Pancreas (tissue), 10 donors: Measurements from ENCODE around the gene CLEC2A. TPM values are rescaled to one million over a fixed set of nuclear protein-coding genes. Genes with fewer than 3 reads are reported as not detected.

ENCODE experiments used
- ATAC-seq, 4 donors: fragments of 200-7000 bp; cut with Tn5 transposase; one replicate each; pipeline versions ENCODE4 v1.8.0 to v1.9.1; 2020; ENCODE audit warnings: mild to moderate bottlenecking in 4 of 4, moderate library complexity in 4 of 4
- DNase-seq, 6 donors: peaks; one replicate each; pipeline ENCODE4 v3.0.0-alpha.2; 2020
- FAIRE-seq: peaks from 2 replicates; lab custom pipeline; 2012; peaks lifted over from hg19 to GRCh38; lab: Jason Lieb, UNC
- H3K27ac ChIP-seq, 4 donors: fragments of 200-600 bp; sonication (generic); 1 replicate in 3 of 4; 2 replicates in 1 of 4; pipeline versions ENCODE4 v1.5.0 to v1.8.0; 2020
- H3K27me3 ChIP-seq, 4 donors: fragments of 200-600 bp; one replicate each; pipeline ENCODE4 v1.8.0; 2021
- H3K36me3 ChIP-seq, 3 donors: fragments of 200-600 bp; sonication (generic) in 1 of 3; one replicate each; pipeline versions ENCODE4 v1.5.0 to v1.8.0; 2020 to 2021
- H3K4me1 ChIP-seq, 3 donors: fragments of 200-600 bp; one replicate each; pipeline ENCODE4 v1.8.0; 2021
- H3K4me3 ChIP-seq, 4 donors: fragments of 200-600 bp; sonication (generic) in 2 of 4; one replicate each; pipeline versions ENCODE4 v1.5.0 to v1.8.0; 2020 to 2021
- H3K9me3 ChIP-seq, 4 donors: fragments of 200-600 bp; one replicate each; pipeline ENCODE4 v1.8.0; 2021
- WGBS, 2 donors: extraction: QIAGEN DNeasy Blood & Tissue Kit; methylation state at CpG; one replicate each; pipeline ENCODE4 v1.1.7; 2013; 5-methylcytosine and 5-hydroxymethylcytosine counted together
- intact Hi-C, 3 donors: fragments of 100-400 bp; cut with DNase I; formaldehyde crosslinking; loops; one replicate each; pipeline versions ENCODE4 v1.11.1 to v1.14.2; 2022
- polyA plus RNA-seq, 2 donors: library from polyadenylated mRNA; stranded (reverse); fragments of 200-250 nt; gene quantifications; one replicate each; pipeline ENCODE4 v1.2.3, GENCODE V29; 2013
- total RNA-seq, 6 donors: library from RNA; stranded (reverse); fragmentation: NEBNext Ultra II Directional in 4 of 6; extraction: Animal tissue kit (Norgen Biotek cat#: 25700) in 4 of 6; gene quantifications; one replicate each; pipeline versions ENCODE4 v1.2.1 to v1.2.4, GENCODE V29; 2021 to 2023
- TF ChIP-seq, protein P1 (sequence below), 4 donors: fragments of 200-600 bp; sonication (generic) in 3 of 4; IDR thresholded peaks; one replicate each; pipeline versions ENCODE4 v1.5.0 to v1.8.0; 2021; ENCODE audit warnings: antibody characterized with exemption in 4 of 4
- donor health status: healthy with polysubstance abuse.
- donor health status: DM: no; HTN: no; CAD: no; lungs with moderate emphysema.
- donor health status: DM: no; HTN: no; CAD: no.
- donor health status: control.
- donor health status: control.
- donor health status: Bipolar disorder and iron deficiency.
- donor health status: DM: yes; HTN: yes; CAD: no.
- donor health status: DM: no; HTN: no; CAD: no.
- donor health status: DM: no; HTN: no; CAD: no.
- donor health status: DM: yes; HTN: yes; CAD: no.

Gene CLEC2A
- total and polyA plus RNA-seq, 8 donors: not detected

DNA sequence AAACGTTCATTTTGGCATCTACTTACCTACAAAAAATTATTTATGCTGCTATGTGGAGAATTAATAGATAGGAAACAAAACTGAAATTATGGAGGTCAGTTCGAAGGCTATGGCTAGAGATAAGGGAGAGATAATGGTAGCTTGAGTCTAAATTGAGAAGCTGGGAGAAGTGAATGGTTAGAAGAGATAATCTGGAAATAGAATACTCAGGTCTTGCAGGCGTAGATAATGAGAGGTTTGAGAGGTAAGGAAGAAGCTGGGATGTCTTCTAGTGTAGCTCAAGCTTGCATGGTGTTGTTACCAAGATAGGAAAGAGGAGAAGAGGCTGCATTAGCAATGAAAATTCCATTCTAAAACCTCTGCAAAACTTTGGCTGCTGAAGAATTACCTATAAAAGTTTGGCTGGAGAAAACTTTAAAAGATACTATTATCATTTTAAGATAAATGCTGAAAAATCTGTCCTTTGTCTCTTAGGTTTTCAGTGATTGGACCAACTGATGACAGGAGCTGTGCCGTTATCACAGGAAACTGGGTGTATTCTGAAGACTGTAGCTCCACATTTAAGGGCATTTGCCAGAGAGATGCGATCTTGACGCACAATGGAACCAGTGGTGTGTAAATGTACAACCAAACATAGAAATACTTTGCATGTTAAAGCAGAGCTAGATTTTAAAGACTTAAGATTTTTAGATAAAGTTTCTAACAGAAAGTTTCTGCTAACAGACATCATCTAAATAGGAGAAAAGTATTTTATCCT is 36.8 kb downstream of the CLEC2A start:
- no peak for ATAC-seq
- no peak overlapping the region for H3K27ac ChIP-seq
- TF ChIP-seq, protein P1, sequence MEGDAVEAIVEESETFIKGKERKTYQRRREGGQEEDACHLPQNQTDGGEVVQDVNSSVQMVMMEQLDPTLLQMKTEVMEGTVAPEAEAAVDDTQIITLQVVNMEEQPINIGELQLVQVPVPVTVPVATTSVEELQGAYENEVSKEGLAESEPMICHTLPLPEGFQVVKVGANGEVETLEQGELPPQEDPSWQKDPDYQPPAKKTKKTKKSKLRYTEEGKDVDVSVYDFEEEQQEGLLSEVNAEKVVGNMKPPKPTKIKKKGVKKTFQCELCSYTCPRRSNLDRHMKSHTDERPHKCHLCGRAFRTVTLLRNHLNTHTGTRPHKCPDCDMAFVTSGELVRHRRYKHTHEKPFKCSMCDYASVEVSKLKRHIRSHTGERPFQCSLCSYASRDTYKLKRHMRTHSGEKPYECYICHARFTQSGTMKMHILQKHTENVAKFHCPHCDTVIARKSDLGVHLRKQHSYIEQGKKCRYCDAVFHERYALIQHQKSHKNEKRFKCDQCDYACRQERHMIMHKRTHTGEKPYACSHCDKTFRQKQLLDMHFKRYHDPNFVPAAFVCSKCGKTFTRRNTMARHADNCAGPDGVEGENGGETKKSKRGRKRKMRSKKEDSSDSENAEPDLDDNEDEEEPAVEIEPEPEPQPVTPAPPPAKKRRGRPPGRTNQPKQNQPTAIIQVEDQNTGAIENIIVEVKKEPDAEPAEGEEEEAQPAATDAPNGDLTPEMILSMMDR (IDR thresholded peaks at IDR 0.05): no peak
- no peak for FAIRE-seq
- no peaks in the 10 kb centered on the region for H3K36me3 ChIP-seq
- intact Hi-C loops: no loop called here
- WGBS, 2 donors: 59 to 66% methylated on average over 6 of the region's 6 CpGs
- no peak for DNase-seq
- H3K4me1 ChIP-seq: no peaks in the 10 kb centered on the region
- no peak overlapping the region for H3K4me3 ChIP-seq
- H3K9me3 ChIP-seq: no peaks in the 10 kb centered on the region
- H3K27me3 ChIP-seq: no peaks in the 10 kb centered on the region

DNA sequence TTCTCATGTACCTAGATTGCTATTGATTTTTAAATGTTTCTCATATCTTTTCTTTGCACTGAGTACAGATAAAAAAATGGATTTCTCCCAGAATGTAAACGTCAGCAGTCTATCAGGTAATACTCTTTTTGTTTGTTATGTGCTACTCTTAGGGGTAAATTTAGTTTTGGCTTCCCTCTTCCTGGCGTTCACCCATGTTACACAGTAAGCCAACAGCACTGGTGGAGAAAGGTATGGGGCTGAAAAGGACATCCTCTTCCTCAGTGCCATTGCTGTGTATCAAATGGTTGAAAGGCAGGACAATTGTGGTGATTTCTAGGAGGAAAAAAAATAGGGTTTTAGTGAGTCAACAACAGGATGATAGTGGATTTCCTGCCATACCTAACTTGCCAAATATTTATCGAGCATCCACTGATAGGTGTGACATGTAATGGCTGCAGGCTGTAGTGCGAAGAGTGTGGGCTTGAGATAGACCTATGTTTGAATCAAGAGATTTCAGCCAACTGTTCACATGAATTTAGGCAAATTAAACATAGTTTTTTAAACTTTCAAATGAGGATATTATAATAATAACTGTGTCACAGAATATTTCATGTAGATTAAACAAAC is 43.4 kb downstream of the CLEC2A start:
- intact Hi-C loops: no loop called here
- 13 to 20% methylated on average over 4 of the region's 4 CpGs for WGBS, 2 donors
- no peaks in the 10 kb centered on the region for H3K9me3 ChIP-seq
- no peak for FAIRE-seq
- no peak for ATAC-seq
- H3K36me3 ChIP-seq: no peaks in the 10 kb centered on the region
- TF ChIP-seq, protein P1 (IDR thresholded peaks at IDR 0.05): no peak
- DNase-seq: no peak
- no peak overlapping the region for H3K27ac ChIP-seq
- no peak overlapping the region for H3K4me3 ChIP-seq
- no peaks in the 10 kb centered on the region for H3K27me3 ChIP-seq
- peaks cover 0 to 3% (median 0%) of the 10 kb centered on the region in 3 donors for H3K4me1 ChIP-seq

DNA sequence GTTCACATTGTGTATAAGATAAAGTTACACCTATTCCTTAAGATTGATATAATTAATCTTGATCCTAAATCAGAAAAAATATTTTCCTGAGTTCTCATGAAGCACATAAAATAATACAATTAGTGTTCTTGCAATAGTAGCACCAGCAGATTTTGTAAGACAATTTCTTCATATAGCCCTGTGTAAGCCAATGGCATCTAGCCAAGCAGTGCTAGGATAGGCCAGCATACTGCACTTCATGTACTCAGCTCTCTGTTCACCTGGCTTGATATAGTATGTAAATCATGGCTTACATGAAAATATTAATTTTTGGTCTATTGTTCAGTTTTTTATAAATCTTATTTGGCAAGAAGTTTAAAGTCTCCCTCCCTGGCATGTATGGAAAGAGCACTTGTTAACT is 49.0 kb downstream of the CLEC2A start:
- Histone ChIP-seq H3K4me1 (no peaks in the 10 kb centered on the region), H3K27me3 (no peaks in the 10 kb centered on the region), H3K27ac (no peak overlapping the region), H3K9me3 (no peaks in the 10 kb centered on the region), H3K36me3 (no peaks in the 10 kb centered on the region), H3K4me3 (no peak overlapping the region)
- intact Hi-C loops: no loop called here
- TF ChIP-seq, protein P1 (IDR thresholded peaks at IDR 0.05): no peak
- DNase-seq (no peak), FAIRE-seq (no peak), ATAC-seq (no peak)

DNA sequence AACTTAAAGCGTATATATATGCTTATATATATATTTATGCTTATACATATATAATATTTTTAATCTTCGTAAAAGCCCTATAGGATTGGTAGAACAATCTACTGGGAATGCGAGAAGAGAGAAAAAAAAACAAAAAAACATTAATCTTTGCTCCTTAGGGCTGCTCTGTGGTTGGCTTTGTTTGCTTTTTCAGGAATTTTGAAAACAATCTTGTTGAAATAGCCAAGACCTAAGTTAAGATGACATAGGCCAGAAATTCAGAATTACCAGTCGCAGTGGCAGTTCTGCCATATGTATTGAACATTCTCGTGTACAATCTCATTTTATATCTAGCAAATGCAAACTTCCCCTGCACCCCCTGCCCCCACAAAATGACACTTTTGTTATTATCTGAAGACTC is 50.2 kb downstream of the CLEC2A start:
- intact Hi-C loops: no loop called here
- no peak overlapping the region for H3K27ac ChIP-seq
- H3K4me1 ChIP-seq: no peaks in the 10 kb centered on the region
- no peak for ATAC-seq
- no peak for FAIRE-seq
- H3K9me3 ChIP-seq: no peaks in the 10 kb centered on the region
- no peaks in the 10 kb centered on the region for H3K36me3 ChIP-seq
- DNase-seq: no peak
- TF ChIP-seq, protein P1 (IDR thresholded peaks at IDR 0.05): no peak
- WGBS, 2 donors: 85 to 90% methylated on average over 5 of the region's 5 CpGs
- no peak overlapping the region for H3K4me3 ChIP-seq
- H3K27me3 ChIP-seq: no peaks in the 10 kb centered on the region

DNA sequence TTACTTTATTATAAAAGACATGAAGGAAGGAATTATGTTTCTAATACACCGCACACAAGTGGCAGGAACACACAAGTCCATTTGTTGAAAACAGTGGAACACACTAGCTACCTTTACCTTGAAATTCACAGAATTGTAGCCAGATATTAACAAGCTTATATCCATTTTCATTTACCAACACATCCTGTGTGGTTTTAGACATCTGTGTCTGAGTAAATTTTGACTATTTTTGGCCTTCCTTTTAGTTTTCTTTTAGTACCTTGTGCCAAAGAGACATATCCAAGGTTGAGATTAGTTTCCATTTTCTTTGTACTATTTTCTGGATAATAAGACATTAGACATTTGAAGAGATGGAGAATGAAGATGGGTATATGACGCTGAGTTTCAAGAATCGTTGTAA is 50.9 kb downstream of the CLEC2A start, which contains the start of gene KLRF2:
TSS of gene KLRF2 (plus strand) at position 244 of the 400 bp plus-strand sequence. CDS start at position 351, 107 bp downstream.
- Histone ChIP-seq H3K4me1 (no peaks in the 10 kb centered on the region), H3K9me3 (no peaks in the 10 kb centered on the region), H3K27me3 (no peaks in the 10 kb centered on the region), H3K27ac (no peak within 1 kb of the TSS), H3K36me3 (no peaks in the 10 kb centered on the region), H3K4me3 (no peak within 1 kb of the TSS)
- ATAC-seq: no peak
- no peak for FAIRE-seq
- no peak for DNase-seq
- 85 to 95% methylated on average over 3 of the region's 3 CpGs for WGBS, 2 donors
- TF ChIP-seq, protein P1 (IDR thresholded peaks at IDR 0.05): no peak
- intact Hi-C loops: no loop called here
